ENCODE data around the gene TNFRSF17.
"Not testable (repeated sequence)": the region's sequence is repeated elsewhere in the genome, so short reads cannot be mapped to it uniquely, and the experiment has no call there.

The TNFRSF17 gene

DNA sequence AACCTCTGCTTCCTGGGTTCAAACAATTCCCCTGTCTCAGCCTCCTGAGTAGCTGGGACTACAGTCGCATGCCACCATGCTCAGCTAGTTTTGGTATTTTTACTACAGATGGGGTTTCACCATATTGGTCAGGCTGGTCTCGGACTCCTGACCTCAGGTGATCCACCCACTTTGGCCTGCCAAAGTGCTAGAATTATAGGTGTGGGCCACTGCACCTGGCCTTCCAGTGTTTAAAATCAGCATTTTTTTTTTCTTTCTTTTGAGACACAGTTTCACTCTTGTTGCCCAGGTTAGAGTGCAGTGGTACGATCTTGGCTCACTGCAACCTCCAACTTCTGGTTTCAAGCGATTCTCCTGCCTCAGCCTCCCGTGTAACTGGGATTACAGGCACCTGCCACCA lies 5.3 kb downstream of the TNFRSF17 start:
- DNase-seq (ENCODE audit: low read depth), result not testable (repeated sequence)

DNA sequence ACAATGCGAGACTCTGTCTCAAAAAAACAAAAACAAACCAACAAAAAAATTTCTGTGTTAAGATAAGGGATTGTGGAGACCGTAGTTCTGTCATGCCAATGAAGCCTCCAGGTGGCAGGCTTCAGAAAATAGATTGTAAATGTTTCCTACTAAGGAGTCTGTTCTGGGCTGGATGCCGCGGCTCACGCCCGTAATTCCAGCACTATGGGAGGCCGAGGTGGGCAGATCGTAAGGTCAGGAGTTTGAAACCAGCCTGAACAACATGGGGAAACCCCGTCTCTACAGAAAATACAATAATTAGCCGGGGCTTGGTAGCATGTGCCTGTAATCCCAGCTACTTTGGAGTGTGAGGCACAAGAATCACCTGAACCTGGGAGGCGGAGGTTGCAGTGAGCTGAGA lies 7.1 kb downstream of the TNFRSF17 start:
- no peak for DNase-seq (ENCODE audit: low read depth)

DNA sequence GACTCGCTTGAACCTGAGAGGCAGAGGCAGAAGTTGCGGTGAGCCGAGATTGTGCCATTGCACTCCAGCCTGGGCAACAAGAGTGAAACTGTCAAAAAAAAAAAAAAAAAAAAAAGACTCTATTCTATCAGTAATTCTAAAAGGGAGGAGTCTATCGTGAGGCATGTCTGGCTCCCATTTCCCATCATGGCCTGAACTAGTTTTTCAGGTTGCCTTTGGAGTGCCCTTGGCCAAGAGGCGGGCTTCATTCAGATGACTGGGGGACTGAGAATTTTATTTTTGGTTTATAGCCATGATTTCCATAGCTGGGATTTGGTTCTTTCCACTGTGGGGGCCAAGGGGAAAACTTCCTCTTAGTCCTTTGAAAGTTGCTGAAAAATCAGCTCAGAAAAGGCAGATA lies 8.1 kb downstream of the TNFRSF17 start:
- no peak for DNase-seq (ENCODE audit: low read depth)

DNA sequence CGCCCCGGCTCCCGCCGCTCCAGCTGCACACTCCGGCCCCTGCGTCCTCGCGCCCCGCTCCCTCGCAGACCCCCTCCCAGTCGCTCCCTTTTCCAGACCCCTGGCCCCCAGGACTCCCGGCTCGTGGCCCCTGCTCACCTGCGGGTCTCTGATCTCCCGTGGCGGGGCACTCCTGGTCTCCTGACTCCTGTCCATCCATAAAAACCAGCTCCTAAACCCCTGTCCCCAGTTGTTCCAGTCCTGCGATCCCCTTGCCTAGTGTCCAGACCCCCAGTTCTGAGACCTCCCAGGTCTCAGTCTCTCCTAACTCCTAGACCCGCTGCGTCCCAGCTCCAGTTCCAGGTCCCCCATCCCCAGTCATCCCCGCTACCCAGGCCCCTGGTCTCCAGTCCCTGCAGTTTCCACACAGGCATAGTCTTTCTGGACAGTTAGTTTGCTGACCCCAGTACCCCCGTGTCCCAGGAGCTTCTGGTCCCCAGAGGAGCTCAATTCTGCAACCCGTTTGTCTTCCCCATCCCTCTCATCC lies 11.9 kb downstream of the TNFRSF17 start:
- DNase-seq (ENCODE audit: low read depth), result no peak

DNA sequence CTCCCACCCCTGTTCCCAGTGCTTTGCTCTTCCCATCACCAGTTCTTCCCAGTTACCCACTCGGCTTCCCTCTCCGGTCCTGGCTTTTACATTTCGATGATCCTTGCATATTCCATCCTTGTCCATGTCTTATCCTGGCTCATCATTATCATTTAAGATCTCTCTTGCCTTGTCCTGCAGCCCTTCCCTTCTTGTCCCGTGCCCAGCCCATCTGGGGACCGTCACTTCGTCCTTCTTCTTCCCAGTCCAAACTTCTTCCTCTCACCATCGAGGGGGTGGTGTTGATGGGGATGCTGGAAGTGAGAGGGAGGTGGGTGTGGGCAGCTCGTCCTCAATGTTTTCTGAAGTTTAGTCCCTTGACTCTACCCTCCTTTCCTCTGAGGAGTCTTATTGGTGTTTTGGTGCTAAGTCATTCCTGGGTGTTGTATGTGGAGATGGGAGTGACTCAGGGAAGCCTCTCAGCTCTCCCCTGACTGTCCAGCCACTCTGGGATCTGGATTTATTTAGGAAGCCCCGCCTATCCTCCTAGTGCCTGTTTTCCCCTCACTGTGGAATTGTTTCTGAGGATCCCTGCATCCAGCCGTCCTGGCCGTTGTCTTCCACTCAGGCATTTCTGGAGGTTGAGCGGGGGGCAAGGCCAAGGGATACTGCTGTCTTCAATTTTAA lies 12.5 kb downstream of the TNFRSF17 start:
- no peak for DNase-seq (ENCODE audit: low read depth)

- DNase-seq (ENCODE audit: low read depth), result no peak
These were observed 13.1 kb downstream of the TNFRSF17 start for GRCh38 chr16:11978080-11978479.

GRCh38 chr16:11979013-11979672 lies 14.1 kb downstream of the TNFRSF17 start:
- DNase-seq (ENCODE audit: low read depth), result no peak

DNA sequence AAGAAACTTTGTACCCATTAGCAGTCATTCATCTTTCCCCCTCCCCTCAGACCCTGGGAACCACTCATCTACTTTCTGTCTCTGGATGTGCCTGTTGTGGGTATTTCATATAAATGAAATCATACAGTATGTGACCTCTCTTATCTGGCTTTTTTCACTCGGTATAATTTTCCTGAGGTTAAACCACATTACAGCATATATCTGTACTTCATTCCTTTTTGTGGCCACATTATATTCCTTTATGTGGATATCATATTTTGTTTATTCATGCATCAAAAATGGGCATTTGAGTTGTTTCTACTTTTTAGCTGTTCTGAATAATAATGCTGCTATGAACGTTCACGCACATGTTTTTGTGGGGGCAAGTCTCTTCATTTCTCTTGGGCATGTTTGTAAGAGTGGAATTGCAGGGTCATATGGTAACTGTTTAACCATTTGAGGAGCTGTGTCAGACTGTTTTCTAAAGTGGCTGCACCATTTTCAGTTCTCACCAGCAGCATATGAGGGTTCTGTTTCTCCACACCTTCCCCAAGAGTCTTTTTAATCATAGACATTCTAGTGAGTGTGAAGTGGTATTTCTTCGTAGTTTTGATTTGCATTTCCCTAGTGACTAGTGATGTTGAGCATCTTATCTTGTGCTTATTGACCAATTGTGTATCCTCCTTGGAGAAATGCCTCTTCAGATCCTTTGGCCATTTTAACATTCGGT lies 15.3 kb downstream of the TNFRSF17 start:
- no peak for DNase-seq (ENCODE audit: low read depth)

DNA sequence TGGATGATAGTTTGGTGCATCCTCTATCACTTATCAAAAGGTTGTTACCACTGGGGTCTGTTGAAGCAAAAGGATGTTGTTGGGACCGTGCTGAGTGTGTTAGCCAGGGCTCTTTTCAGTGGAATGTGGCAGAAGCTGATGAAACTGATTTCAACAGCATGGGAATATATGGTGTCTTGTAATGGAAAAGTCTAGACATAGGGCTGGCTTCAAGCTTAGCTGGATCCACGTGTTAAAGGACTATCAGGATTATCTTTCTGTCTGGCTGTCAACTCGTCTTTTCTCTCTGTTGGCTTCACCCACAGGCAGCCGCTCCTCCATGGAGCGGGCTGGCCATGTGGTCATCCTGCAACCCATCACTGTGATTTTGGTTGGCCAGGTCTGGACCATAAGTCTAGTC lies 20.2 kb downstream of the TNFRSF17 start:
- DNase-seq (ENCODE audit: low read depth), result no peak

GRCh38 chr16:11986521-11987057 lies 21.6 kb downstream of the TNFRSF17 start:
- no peak for DNase-seq (ENCODE audit: low read depth)

DNA sequence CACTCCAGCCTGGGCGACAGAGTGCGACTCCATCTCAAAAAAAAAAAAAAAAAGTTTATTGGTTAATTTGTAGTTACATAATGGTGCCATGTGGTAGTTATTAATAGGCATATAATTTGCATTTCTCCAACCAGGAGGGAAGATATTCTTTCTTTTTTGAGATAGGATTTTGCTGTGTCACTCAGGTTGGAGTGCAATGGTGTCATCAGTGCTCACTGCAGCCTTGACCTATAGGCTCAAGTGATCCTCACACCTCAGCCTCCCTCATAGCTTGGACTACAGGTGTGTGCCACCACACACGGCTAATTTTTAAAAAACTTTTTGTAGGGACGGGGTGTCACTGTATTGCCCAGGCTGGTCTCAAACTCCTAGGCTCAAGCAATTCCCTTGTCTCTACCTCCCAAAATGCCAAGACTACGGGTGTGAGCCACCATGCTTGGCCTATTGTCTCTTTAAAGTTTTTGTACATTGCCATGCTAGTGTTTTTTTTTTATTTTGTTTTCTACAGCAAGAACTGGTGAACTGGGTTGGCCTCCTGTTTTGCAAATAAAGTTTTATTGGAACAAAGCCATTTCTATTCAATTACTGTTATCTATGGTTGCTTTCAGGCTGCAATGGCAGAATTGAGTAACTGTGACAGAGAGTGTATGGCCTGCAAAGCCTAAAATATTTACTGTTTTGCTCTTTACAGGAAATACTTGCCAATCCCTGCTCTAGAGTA lies 23.4 kb downstream of the TNFRSF17 start:
- no peak for DNase-seq (ENCODE audit: low read depth)

- DNase-seq (ENCODE audit: low read depth), result no peak
These were observed 25.8 kb downstream of the TNFRSF17 start for GRCh38 chr16:11990702-11991390.

DNA sequence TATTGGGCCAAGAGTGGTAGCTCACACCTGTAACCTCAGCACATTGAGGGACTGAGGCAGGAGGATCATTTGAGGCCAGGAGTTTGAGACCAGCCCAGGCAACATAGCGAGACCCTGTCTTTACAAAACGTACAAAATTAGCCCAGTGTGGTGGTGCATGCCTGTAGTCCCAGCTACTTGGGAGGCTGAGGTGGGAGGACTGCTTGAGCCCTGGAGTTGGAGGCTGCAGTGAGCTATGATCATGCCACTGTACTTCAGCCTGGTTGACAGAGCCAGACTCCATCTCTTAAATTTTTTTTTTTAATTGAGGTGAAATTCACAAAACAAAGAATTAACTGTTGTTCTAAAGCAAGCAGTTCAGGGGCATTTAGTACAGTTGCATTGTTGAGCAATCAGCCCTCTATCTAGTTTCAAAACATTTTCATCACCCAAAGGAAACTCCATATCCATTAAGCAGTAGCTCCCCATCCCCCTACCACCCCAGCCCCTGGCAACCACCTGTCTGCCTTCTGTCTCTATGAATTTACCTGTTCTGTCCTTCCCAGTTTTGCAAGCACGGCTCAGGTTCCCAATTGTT lies 27.1 kb downstream of the TNFRSF17 start:
- no peak for DNase-seq (ENCODE audit: low read depth)

- no peak for DNase-seq (ENCODE audit: low read depth)
These were observed 27.8 kb downstream of the TNFRSF17 start for GRCh38 chr16:11992586-11993524.

DNA sequence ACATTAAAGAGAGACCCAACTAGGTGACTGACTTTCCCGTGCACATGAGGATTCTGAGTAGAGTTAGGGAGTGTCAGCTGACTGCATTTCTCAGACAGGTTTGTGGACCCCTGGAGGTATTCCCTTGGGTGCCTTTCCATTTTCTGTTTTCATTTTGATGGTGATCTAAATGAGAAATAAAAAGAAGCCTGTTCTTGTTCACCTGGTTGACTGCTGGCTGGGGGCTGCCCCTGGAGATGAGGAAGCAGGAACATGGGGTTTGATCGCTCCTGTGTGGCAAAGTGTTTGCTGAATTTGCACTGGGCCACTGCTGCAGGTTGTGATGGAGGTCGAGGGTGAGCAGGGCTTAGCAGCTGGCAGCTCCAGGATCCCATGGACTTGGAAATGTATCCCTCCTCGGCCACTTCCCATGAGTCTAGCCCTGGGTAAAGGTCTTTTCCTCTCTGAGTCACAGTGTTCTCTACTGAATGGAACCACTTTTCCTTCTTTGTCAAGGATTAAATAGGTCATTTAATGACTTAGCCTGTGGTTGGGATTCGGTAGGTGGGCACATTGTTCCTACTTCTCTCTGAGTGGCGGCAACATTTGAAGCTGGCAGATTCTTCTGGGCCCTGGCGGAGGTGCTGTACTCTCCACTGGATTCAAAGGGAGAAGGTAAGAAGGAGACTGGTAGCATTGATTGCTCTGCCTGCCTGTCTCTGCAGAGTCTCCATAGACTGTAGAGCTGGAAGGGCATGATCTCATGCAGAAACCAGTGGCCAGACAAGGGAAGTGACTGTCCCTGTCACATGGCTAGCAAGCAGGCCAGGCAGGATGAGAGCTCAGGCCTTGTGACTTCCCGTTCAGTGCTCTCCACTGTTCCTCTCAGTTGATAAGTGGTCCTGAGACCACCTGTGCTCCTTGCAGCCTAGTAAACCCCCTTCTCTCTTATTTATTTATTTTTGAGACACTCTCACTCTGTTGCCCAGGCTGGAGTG lies 29.4 kb downstream of the TNFRSF17 start:
- DNase-seq (ENCODE audit: low read depth), result no peak

- DNase-seq (ENCODE audit: low read depth), result no peak
These were observed 31.7 kb downstream of the TNFRSF17 start for GRCh38 chr16:11996433-11997330.

- DNase-seq (ENCODE audit: low read depth), result no peak
These were observed 35.0 kb downstream of the TNFRSF17 start for GRCh38 chr16:12000032-12000431.
